Loucy (cell line): Measurements from ENCODE around the gene NOD2.

Source experiments
- H2AFZ ChIP-seq: fragments of 200-600 bp; sonication (generic); 2 replicates; pipeline ENCODE4 v1.6.0; 2016; ENCODE audit warnings: antibody characterized with exemption, mild to moderate bottlenecking, low read length, moderate library complexity
- H3F3A ChIP-seq: fragments of 200-600 bp; 2 replicates; pipeline ENCODE4 v1.6.0; 2016; ENCODE audit warnings: antibody characterized with exemption, low read depth, mild to moderate bottlenecking
- H3K27me3 ChIP-seq: fragments of 200-600 bp; sonication (generic); 2 replicates; pipeline ENCODE4 v1.6.1; 2014; ENCODE audit warnings: low read length, mild to moderate bottlenecking; ENCODE audit not compliant: insufficient read depth, poor library complexity, severe bottlenecking
- H3K36me3 ChIP-seq: fragments of 200-600 bp; sonication (generic); 2 replicates; pipeline ENCODE4 v1.6.1; 2016; ENCODE audit warnings: low read length; ENCODE audit not compliant: insufficient read depth
- H3K4me1 ChIP-seq: fragments of 200-600 bp; sonication (generic); 2 replicates; pipeline ENCODE4 v1.5.1; 2014; ENCODE audit warnings: low read length, mild to moderate bottlenecking; ENCODE audit not compliant: insufficient read depth, poor library complexity, severe bottlenecking
- H3K4me2 ChIP-seq: fragments of 200-600 bp; sonication (generic); 2 replicates; pipeline ENCODE4 v1.6.0; 2014; ENCODE audit warnings: antibody characterized with exemption, low read length, low read depth, mild to moderate bottlenecking; ENCODE audit not compliant: poor library complexity, severe bottlenecking
- H3K4me3 ChIP-seq: fragments of 200-600 bp; sonication (generic); 2 replicates; pipeline ENCODE4 v1.5.1; 2014; ENCODE audit warnings: low read length, mild to moderate bottlenecking, mixed read lengths; ENCODE audit not compliant: poor library complexity, severe bottlenecking
- H3K79me2 ChIP-seq: fragments of 200-600 bp; sonication (generic); 2 replicates; pipeline ENCODE4 v1.6.1; 2014; ENCODE audit warnings: low read length; ENCODE audit not compliant: insufficient read depth
- H3K9ac ChIP-seq: fragments of 200-600 bp; sonication (generic); 2 replicates; pipeline ENCODE4 v1.6.0; 2014; ENCODE audit warnings: mild to moderate bottlenecking, low read depth, low read length, moderate library complexity; ENCODE audit not compliant: poor library complexity, severe bottlenecking
- H3K9me2 ChIP-seq: fragments of 200-600 bp; sonication (generic); replicated peaks from 2 replicates; pipeline ENCODE4 v1.6.1; 2016; ENCODE audit warnings: low read depth, low read length, mixed read lengths
- H3K9me3 ChIP-seq: fragments of 200-600 bp; sonication (generic); 2 replicates; pipeline ENCODE4 v1.6.1; 2014; ENCODE audit warnings: mild to moderate bottlenecking, antibody characterized with exemption, low read length, low read depth; ENCODE audit not compliant: insufficient read depth
- H4K20me1 ChIP-seq: fragments of 200-600 bp; sonication (generic); 2 replicates; pipeline ENCODE4 v1.6.0; 2014; ENCODE audit warnings: antibody characterized with exemption, low read length, mild to moderate bottlenecking; ENCODE audit not compliant: insufficient read depth, poor library complexity, severe bottlenecking
- CTCF ChIP-seq: fragments of 200-600 bp; sonication (generic); conservative IDR thresholded peaks from 2 replicates; pipeline ENCODE4 v1.5.1; 2014; ENCODE audit warnings: mild to moderate bottlenecking, antibody characterized with exemption, low read length
- EZH2phosphoT487 ChIP-seq: fragments of 200-600 bp; IDR thresholded peaks from 2 replicates; pipeline ENCODE4 v1.6.1; 2018; ENCODE audit warnings: antibody characterized with exemption, mild to moderate bottlenecking, moderate library complexity, borderline replicate concordance

NOD2 gene

DNA sequence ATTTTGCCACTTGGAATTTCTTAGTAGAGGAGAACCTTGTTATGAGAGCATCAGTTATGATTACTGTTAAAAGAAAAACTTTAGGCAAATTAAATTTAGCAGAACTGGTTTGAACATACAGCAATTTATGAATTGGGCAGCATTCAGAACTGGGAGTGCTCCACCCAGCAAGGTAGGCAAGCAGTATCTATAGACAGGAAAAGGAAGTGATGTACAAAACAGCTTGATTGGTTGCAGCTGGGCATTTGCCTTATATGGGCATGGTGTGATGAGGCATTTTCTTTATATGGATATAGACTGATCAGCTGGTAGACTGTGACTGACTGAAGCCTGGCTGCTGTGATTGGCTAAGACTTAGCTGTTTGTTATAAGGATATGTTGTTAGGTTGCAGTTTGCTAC is 30.9 kb downstream of the NOD2 start:
- H3F3A ChIP-seq, result no peaks in the 10 kb centered on the region; the same call in 1 of the 2 replicates
- H3K9me3 ChIP-seq, result peaks cover 11% of the 10 kb centered on the region
- no peaks in the 10 kb centered on the region for H3K27me3 ChIP-seq
- no peaks in the 10 kb centered on the region for H4K20me1 ChIP-seq
- H3K9me2 ChIP-seq, result no peaks in the 10 kb centered on the region
- H3K4me3 ChIP-seq, result no peak overlapping the region
- peaks cover 31% of the 10 kb centered on the region for H3K4me1 ChIP-seq
- H3K4me2 ChIP-seq, result no peak overlapping the region
- H2AFZ ChIP-seq, result no peak overlapping the region
- no peaks in the 10 kb centered on the region for H3K36me3 ChIP-seq
- TF ChIP-seq EZH2phosphoT487 (no peak), CTCF (no peak)
- H3K9ac ChIP-seq, result no peak overlapping the region
- no peaks in the 10 kb centered on the region for H3K79me2 ChIP-seq

DNA sequence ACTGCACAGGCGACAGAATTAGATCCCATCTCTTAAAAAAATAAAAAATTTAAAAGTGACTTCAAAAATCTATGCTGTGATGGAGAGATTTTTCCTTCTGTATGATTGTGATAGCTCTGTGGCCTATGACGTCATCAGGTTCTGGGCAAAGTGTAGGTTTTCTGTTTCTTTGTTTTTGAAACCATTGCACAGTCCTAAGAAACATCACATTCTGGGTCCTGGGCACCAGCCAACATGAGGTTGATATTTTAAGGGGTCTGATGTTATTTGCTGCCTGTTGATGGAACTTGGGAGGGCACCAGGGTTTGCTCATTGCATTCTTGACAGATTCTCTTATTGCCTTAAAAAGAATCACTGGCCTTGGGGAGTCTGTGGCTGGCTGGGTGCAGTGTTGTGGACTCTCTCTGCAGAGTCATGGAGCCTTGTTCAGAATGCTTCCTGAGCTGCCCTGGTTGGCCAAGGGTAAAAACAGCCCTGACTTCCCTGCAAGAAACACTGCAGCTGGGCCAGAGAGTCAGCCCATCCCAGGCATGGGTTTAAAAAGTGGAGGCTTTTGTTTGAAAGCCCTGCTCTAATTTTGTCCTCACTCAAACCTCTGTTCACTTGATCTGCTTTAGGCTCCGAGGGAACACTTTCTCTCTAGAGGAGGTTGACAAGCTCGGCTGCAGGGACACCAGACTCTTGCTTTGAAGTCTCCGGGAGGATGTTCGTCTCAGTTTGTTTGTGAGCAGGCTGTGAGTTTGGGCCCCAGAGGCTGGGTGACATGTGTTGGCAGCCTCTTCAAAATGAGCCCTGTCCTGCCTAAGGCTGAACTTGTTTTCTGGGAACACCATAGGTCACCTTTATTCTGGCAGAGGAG is 38.0 kb downstream of the NOD2 start:
- H3K9me2 ChIP-seq, result no peaks in the 10 kb centered on the region
- no peaks in the 10 kb centered on the region for H3K79me2 ChIP-seq
- TF ChIP-seq EZH2phosphoT487, result no peak
- no peak for TF ChIP-seq CTCF
- H4K20me1 ChIP-seq, result no peaks in the 10 kb centered on the region
- no peaks in the 10 kb centered on the region for H3F3A ChIP-seq
- H3K36me3 ChIP-seq, result no peaks in the 10 kb centered on the region
- H3K4me1 ChIP-seq, result no peaks in the 10 kb centered on the region
- H2AFZ ChIP-seq, result peak overlapping the region; percentile 19
- no peaks in the 10 kb centered on the region for H3K9me3 ChIP-seq
- H3K4me3 ChIP-seq, result no peak overlapping the region
- H3K4me2 ChIP-seq, result no peak overlapping the region
- no peaks in the 10 kb centered on the region for H3K27me3 ChIP-seq
- no peak overlapping the region for H3K9ac ChIP-seq

GRCh38 chr16:50731989-50732832 is 38.8 kb downstream of the NOD2 start:
- TF ChIP-seq CTCF (no peak), EZH2phosphoT487 (no peak)
- Histone ChIP-seq H3F3A (no peaks in the 10 kb centered on the region), H3K9ac (no peak overlapping the region), H3K9me2 (no peaks in the 10 kb centered on the region), H3K4me2 (no peak overlapping the region), H3K4me1 (no peaks in the 10 kb centered on the region), H2AFZ (0 out of 2 replicates have a peak overlapping the region, but pooled peaks have one; percentile 19), H3K4me3 (no peak overlapping the region), H3K36me3 (no peaks in the 10 kb centered on the region), H3K9me3 (no peaks in the 10 kb centered on the region), H3K27me3 (no peaks in the 10 kb centered on the region), H3K79me2 (no peaks in the 10 kb centered on the region), H4K20me1 (no peaks in the 10 kb centered on the region)
